RWPE2 (cell line): ENCODE results near the gene RRP7A.
A peak's percentile ranks its signal among the peaks of the same experiment; 100 is the strongest.

Experiments
- ATAC-seq: fragments of 200-7000 bp; cut with Tn5 transposase; 3 replicates; pipeline ENCODE4 v1.9.1; 2021; ENCODE audit warnings: low read depth
- DNase-seq: peaks from one replicate; pipeline ENCODE4 v3.0.0-alpha.2; 2020; ENCODE audit warnings: low spot score
- H3K27ac ChIP-seq: fragments of 450-650 bp; 2 replicates; pipeline ENCODE4 v1.5.1; 2017; ENCODE audit warnings: mild to moderate bottlenecking; ENCODE audit not compliant: poor library complexity, severe bottlenecking
- H3K27me3 ChIP-seq: fragments of 250-450 bp; sonication (Bioruptor Pico); 2 replicates; pipeline ENCODE4 v1.5.1; 2021; ENCODE audit warnings: mild to moderate bottlenecking, moderate library complexity; ENCODE audit not compliant: insufficient read depth, poor library complexity, severe bottlenecking
- H3K36me3 ChIP-seq: fragments of 250-450 bp; sonication (Bioruptor Pico); 2 replicates; pipeline ENCODE4 v1.5.1; 2020; ENCODE audit warnings: low read depth, mild to moderate bottlenecking, moderate library complexity
- H3K4me1 ChIP-seq: fragments of 250-450 bp; sonication (Bioruptor Pico); 2 replicates; pipeline ENCODE4 v1.5.1; 2021; ENCODE audit warnings: mild to moderate bottlenecking, moderate library complexity; ENCODE audit not compliant: insufficient read depth, poor library complexity, severe bottlenecking
- H3K4me3 ChIP-seq: fragments of 250-450 bp; sonication (Bioruptor Pico); 2 replicates; pipeline ENCODE4 v1.5.1; 2021; ENCODE audit warnings: mild to moderate bottlenecking, moderate library complexity; ENCODE audit not compliant: severe bottlenecking
- H3K9me3 ChIP-seq: fragments of 250-450 bp; sonication (Bioruptor Pico); 2 replicates; pipeline ENCODE4 v1.5.1; 2021; ENCODE audit warnings: mild to moderate bottlenecking, moderate library complexity; ENCODE audit not compliant: severe bottlenecking
- TF ChIP-seq, protein P1 (sequence below): fragments of 450-650 bp; IDR thresholded peaks from one replicate; pipeline ENCODE4 v1.5.1; 2017; ENCODE audit warnings: mild to moderate bottlenecking, moderate library complexity; ENCODE audit not compliant: poor library complexity, severe bottlenecking

RRP7A gene

DNA sequence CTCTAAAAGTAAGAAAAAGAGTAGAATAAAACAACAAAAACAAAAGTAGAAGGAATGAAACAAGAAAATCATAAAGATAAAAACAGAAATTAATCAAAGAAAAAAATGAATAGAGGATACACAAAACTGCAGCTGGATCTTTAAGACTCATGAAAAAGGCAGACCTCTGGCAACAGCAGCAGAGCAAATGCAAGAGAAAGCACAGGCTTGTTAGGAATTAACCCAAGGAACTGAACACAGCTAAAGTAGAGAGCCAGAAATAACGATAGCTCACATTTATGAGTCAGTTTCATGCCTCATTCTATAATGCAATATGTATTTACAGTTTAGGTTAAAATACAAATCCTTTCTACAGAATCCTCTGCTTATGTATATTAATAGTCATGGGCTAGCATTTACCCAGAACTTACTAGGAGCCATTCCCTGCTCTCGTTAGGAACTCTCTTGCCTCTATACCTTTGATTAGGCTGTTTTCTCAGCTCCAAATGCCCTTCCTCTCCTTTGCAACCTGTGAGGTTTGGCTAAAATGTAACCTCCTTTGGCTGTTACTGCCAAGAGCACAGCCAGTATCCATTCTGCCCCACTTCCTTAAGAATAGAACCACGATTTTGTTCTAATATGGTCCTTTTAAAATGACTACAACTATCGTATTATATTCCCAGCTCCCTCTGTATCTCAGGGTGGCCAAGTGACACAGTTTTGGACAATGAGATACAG lies 49.1 kb downstream of the RRP7A start:
- no peak for DNase-seq
- Histone ChIP-seq H3K27ac (no peak overlapping the region), H3K4me3 (no peak overlapping the region), H3K27me3 (no peaks in the 10 kb centered on the region), H3K9me3 (no peaks in the 10 kb centered on the region), H3K4me1 (no peaks in the 10 kb centered on the region), H3K36me3 (no peaks in the 10 kb centered on the region)
- ATAC-seq = no peak
- TF ChIP-seq, protein P1, sequence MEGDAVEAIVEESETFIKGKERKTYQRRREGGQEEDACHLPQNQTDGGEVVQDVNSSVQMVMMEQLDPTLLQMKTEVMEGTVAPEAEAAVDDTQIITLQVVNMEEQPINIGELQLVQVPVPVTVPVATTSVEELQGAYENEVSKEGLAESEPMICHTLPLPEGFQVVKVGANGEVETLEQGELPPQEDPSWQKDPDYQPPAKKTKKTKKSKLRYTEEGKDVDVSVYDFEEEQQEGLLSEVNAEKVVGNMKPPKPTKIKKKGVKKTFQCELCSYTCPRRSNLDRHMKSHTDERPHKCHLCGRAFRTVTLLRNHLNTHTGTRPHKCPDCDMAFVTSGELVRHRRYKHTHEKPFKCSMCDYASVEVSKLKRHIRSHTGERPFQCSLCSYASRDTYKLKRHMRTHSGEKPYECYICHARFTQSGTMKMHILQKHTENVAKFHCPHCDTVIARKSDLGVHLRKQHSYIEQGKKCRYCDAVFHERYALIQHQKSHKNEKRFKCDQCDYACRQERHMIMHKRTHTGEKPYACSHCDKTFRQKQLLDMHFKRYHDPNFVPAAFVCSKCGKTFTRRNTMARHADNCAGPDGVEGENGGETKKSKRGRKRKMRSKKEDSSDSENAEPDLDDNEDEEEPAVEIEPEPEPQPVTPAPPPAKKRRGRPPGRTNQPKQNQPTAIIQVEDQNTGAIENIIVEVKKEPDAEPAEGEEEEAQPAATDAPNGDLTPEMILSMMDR = no peak

DNA sequence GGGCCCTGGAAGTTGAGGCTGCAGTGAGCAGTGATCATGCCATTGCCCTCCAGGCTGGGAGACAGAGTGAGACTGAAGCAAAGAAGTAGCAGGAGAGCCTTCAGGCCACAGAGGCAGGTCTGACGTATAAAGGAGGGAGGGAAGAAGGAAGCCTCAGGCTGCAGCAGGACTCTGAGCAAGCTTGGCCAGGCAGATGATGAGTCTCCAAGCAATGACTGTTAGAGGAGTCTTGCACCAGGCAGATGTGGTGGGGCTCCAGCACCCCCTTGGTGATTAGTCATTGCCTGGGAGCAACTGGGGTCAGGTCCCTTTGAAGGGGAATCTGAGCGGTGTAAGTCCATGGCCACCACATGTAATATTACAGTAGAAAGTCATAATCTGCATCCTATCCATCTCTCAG lies 50.8 kb downstream of the RRP7A start:
- DNase-seq (no peak), ATAC-seq (peak; percentile 44; the same call in 2 of the 3 replicates)
- no peak overlapping the region for H3K27ac ChIP-seq
- H3K9me3 ChIP-seq = no peaks in the 10 kb centered on the region
- no peak overlapping the region for H3K4me3 ChIP-seq
- H3K36me3 ChIP-seq = no peaks in the 10 kb centered on the region
- TF ChIP-seq, protein P1 = no peak
- no peaks in the 10 kb centered on the region for H3K27me3 ChIP-seq
- H3K4me1 ChIP-seq = no peaks in the 10 kb centered on the region

DNA sequence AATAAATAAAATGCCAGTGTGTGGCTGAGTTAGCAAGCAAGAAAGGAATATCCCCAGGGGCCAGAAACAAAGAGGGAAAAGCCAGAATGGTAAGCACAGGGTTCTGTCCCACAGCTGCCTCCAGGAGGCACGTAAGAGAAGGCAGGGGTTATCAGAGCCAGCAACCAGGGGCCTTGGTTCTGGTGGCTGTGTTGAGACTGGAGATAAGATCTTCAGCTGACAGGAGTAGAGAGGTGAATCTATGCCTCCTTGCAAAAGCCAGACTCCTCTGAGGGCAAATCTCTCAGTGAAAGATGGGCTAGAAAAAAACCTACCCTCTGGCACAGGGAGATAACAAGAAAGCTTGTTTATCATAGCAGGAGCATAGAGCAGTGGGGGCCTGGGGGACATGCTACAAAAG lies 57.6 kb downstream of the RRP7A start:
- no peaks in the 10 kb centered on the region for H3K27me3 ChIP-seq
- TF ChIP-seq, protein P1 = no peak
- no peaks in the 10 kb centered on the region for H3K9me3 ChIP-seq
- no peak for ATAC-seq
- H3K36me3 ChIP-seq = no peaks in the 10 kb centered on the region
- no peak overlapping the region for H3K27ac ChIP-seq
- no peak overlapping the region for H3K4me3 ChIP-seq
- no peak for DNase-seq
- no peaks in the 10 kb centered on the region for H3K4me1 ChIP-seq

DNA sequence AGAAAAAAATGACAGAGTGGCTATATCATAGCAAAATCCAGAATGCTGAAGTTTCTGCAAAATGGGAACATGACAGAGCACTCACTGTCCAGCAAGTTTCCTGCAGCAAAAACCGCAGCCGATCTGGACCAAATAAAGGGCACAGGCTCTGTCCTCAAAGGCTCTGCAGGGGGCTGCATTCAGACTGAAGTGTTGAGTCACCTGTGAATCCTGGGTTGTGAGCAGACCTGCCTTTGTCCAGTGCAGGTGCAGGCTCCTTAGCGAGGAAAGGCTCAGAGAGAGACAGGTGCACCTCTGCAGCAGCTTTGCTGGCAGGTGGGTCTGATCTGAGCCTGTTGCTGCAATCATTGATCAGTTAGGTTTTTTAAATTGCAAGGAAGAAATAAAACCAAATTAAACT lies 58.1 kb downstream of the RRP7A start:
- TF ChIP-seq, protein P1 = no peak
- Histone ChIP-seq H3K36me3 (no peaks in the 10 kb centered on the region), H3K27me3 (no peaks in the 10 kb centered on the region), H3K9me3 (no peaks in the 10 kb centered on the region), H3K4me1 (no peaks in the 10 kb centered on the region), H3K27ac (no peak overlapping the region), H3K4me3 (no peak overlapping the region)
- ATAC-seq (no peak), DNase-seq (no peak)
